HUES64 (cell line): ENCODE measurements around the gene ZSWIM6.

Source experiments
- H3K27ac ChIP-seq: 2 replicates; pipeline ENCODE4 v1.7.0; 2013; ENCODE audit warnings: low read depth, low read length, inconsistent platforms
- H3K27me3 ChIP-seq: 2 replicates; pipeline ENCODE4 v1.6.1; 2013; ENCODE audit warnings: mild to moderate bottlenecking, low read length; ENCODE audit not compliant: insufficient read depth
- H3K36me3 ChIP-seq: 2 replicates; pipeline ENCODE4 v1.6.1; 2013; ENCODE audit warnings: mild to moderate bottlenecking, low read length; ENCODE audit not compliant: insufficient read depth
- H3K4me1 ChIP-seq: 2 replicates; pipeline ENCODE4 v1.6.1; 2013; ENCODE audit warnings: mild to moderate bottlenecking, low read length, moderate library complexity; ENCODE audit not compliant: insufficient read depth
- H3K4me3 ChIP-seq: 2 replicates; pipeline ENCODE4 v1.5.1; 2013; ENCODE audit warnings: mild to moderate bottlenecking, low read length, moderate library complexity
- H3K9ac ChIP-seq: 2 replicates; pipeline ENCODE4 v1.6.1; 2013; ENCODE audit warnings: mild to moderate bottlenecking, low read depth, low read length
- H3K9me3 ChIP-seq: 2 replicates; pipeline ENCODE4 v1.6.1; 2013; ENCODE audit warnings: low read depth, low read length; ENCODE audit not compliant: insufficient read depth
- WGBS: fragments of 150-250, 120-280 bp; methylation state at CpG from one replicate; pipeline ENCODE4 v1.1.7; 2013; ENCODE audit warnings: missing lambda C conversion rate; 5-methylcytosine and 5-hydroxymethylcytosine counted together

Gene ZSWIM6

GRCh38 chr5:61567337-61567736 is 235.3 kb downstream of the ZSWIM6 start:
- 92% methylated on average over 5 of the region's 5 CpGs for WGBS
- Histone ChIP-seq H3K27me3 (no peaks in the 10 kb centered on the region), H3K4me1 (no peaks in the 10 kb centered on the region), H3K36me3 (no peaks in the 10 kb centered on the region), H3K9me3 (no peaks in the 10 kb centered on the region), H3K27ac (no peak overlapping the region), H3K9ac (no peak overlapping the region), H3K4me3 (no peak overlapping the region)

GRCh38 chr5:61569353-61569752 is 237.3 kb downstream of the ZSWIM6 start:
- Histone ChIP-seq H3K27ac (no peak overlapping the region), H3K9ac (no peak overlapping the region), H3K27me3 (no peaks in the 10 kb centered on the region), H3K4me3 (no peak overlapping the region), H3K36me3 (no peaks in the 10 kb centered on the region), H3K4me1 (no peaks in the 10 kb centered on the region), H3K9me3 (no peaks in the 10 kb centered on the region)
- WGBS = 93% methylated on average over 8 of the region's 8 CpGs

- WGBS = 97% methylated on average over 5 of the region's 5 CpGs
- H3K4me3 ChIP-seq = no peak overlapping the region
- H3K9ac ChIP-seq = no peak overlapping the region
- H3K36me3 ChIP-seq = no peaks in the 10 kb centered on the region
- H3K27ac ChIP-seq = no peak overlapping the region
- no peaks in the 10 kb centered on the region for H3K9me3 ChIP-seq
- H3K27me3 ChIP-seq = no peaks in the 10 kb centered on the region
- H3K4me1 ChIP-seq = no peaks in the 10 kb centered on the region
These were observed 238.7 kb downstream of the ZSWIM6 start for GRCh38 chr5:61570767-61571166.

- Histone ChIP-seq H3K4me1 (no peaks in the 10 kb centered on the region), H3K9me3 (no peaks in the 10 kb centered on the region), H3K36me3 (no peaks in the 10 kb centered on the region), H3K27ac (no peak overlapping the region), H3K27me3 (no peaks in the 10 kb centered on the region), H3K9ac (no peak overlapping the region), H3K4me3 (no peak overlapping the region)
- WGBS = 91% methylated on average over 5 of the region's 5 CpGs
These were observed 240.9 kb downstream of the ZSWIM6 start for GRCh38 chr5:61572959-61573358.

GRCh38 chr5:61575103-61575502 is 243.0 kb downstream of the ZSWIM6 start:
- WGBS = 91% methylated on average over 4 of the region's 4 CpGs
- H3K9me3 ChIP-seq = no peaks in the 10 kb centered on the region
- no peak overlapping the region for H3K4me3 ChIP-seq
- no peak overlapping the region for H3K27ac ChIP-seq
- H3K4me1 ChIP-seq = no peaks in the 10 kb centered on the region
- H3K27me3 ChIP-seq = no peaks in the 10 kb centered on the region
- no peaks in the 10 kb centered on the region for H3K36me3 ChIP-seq
- H3K9ac ChIP-seq = no peak overlapping the region

GRCh38 chr5:61575581-61575980 is 243.5 kb downstream of the ZSWIM6 start:
- H3K27ac ChIP-seq = no peak overlapping the region
- H3K4me1 ChIP-seq = no peaks in the 10 kb centered on the region
- H3K9me3 ChIP-seq = no peaks in the 10 kb centered on the region
- H3K4me3 ChIP-seq = no peak overlapping the region
- H3K27me3 ChIP-seq = no peaks in the 10 kb centered on the region
- 92% methylated on average over 6 of the region's 6 CpGs for WGBS
- no peaks in the 10 kb centered on the region for H3K36me3 ChIP-seq
- no peak overlapping the region for H3K9ac ChIP-seq

DNA sequence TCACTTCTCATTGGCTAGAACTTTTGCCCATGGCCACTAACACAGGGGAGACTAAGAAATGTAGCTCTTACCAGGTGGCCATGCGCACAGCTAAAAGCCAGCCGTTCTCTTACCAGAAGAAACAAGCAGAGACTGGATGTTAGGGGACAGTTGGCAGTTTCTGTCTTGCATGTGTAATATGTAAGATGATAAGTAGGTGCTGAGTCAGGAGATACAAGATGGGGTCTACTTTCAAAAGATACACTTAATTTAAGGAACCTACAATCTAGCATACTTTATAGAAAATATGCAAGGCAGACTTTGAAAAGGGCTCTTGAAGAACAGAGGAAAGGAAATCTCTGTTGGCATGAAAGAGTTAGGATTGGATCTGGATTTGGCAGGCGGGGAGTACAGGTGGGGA is 244.5 kb downstream of the ZSWIM6 start:
- WGBS = 93% methylated on average over 3 of the region's 3 CpGs
- no peak overlapping the region for H3K9ac ChIP-seq
- no peak overlapping the region for H3K27ac ChIP-seq
- no peaks in the 10 kb centered on the region for H3K4me1 ChIP-seq
- no peak overlapping the region for H3K4me3 ChIP-seq
- H3K27me3 ChIP-seq = no peaks in the 10 kb centered on the region
- H3K9me3 ChIP-seq = no peaks in the 10 kb centered on the region
- H3K36me3 ChIP-seq = no peaks in the 10 kb centered on the region

GRCh38 chr5:61578858-61579503 is 246.9 kb downstream of the ZSWIM6 start:
- WGBS = 100% methylated on average over 1 of the region's 1 CpG
- Histone ChIP-seq H3K4me1 (no peaks in the 10 kb centered on the region), H3K36me3 (no peaks in the 10 kb centered on the region), H3K9ac (no peak overlapping the region), H3K4me3 (no peak overlapping the region), H3K27ac (no peak overlapping the region), H3K9me3 (no peaks in the 10 kb centered on the region), H3K27me3 (no peaks in the 10 kb centered on the region)

- Histone ChIP-seq H3K9ac (no peak overlapping the region), H3K4me1 (no peaks in the 10 kb centered on the region), H3K27me3 (no peaks in the 10 kb centered on the region), H3K4me3 (no peak overlapping the region), H3K27ac (no peak overlapping the region), H3K36me3 (no peaks in the 10 kb centered on the region), H3K9me3 (no peaks in the 10 kb centered on the region)
- WGBS = 0% methylated on average over 1 of the region's 2 CpGs
These were observed 250.3 kb downstream of the ZSWIM6 start for GRCh38 chr5:61582205-61582820.

DNA sequence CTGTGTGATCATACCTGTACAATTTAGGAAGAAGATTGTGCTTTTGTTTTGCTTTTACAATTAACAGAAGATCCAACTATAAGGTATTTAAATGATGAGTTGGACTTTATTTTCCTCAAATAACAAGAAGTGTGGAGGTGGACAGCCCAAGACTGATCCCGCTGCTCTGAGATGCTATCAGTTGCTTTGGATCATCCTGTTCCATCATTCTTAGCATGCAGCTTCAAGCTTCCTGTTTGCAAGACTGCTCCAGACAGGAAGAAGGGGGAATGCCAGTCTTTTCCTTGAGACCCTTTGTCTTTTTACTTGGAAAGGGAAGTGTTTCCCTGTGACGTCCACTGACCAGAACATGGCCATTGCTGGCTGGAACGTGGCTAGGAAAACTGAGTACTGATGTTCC is 250.8 kb downstream of the ZSWIM6 start:
- no peaks in the 10 kb centered on the region for H3K36me3 ChIP-seq

DNA sequence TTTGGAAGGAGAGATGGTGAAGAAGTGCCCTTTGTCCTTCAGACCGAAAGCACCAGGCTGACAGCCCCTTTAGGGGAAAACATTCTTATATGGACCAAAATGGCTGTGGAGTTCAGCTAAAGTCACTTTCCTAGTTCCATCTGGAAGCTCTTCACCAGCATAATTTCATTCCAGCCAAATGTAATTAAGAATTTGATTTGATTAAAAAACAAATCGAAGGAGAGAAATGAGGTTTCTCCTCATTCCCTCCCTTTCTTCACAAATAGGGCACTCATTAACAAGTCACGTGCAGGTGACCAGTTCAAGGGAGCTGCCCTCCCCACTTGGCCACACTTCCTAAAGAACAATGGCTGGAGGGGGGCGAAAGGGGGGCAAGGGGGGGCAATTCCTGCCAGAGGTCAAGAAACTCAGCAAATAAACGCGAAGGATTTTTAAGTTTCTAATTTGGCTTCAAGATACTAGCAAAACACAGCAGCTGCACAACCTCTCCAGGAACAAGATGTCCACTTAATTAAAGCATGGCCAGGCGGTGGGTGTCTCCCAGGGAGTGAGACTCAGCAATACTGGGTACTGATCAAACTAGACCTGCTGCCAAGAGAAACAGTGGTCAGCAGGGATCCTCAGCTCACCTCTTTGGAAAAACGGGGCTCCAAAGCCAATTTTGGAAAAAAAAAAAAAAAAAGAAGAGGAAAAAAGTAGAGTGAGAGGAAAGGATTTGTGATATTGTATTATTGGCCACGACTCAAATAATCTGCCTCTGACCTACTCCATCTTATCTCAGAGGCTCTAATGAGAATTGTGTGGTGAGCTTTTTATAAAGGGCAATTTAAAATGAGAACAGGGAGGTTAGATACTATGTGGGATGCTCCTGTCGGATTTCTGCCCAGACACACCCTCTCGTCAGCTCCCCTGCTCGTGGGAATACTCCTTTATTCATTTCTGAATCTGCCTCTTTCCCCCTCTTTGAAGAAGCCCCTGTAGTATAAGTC is 254.3 kb downstream of the ZSWIM6 start:
- WGBS = 95% methylated on average over 11 of the region's 12 CpGs
- H3K27me3 ChIP-seq = no peaks in the 10 kb centered on the region
- H3K36me3 ChIP-seq = no peaks in the 10 kb centered on the region
- H3K4me3 ChIP-seq = no peak overlapping the region
- no peaks in the 10 kb centered on the region for H3K9me3 ChIP-seq
- no peak overlapping the region for H3K27ac ChIP-seq
- H3K4me1 ChIP-seq = no peaks in the 10 kb centered on the region
- H3K9ac ChIP-seq = no peak overlapping the region

More for the DNA sequence above, 250.8 kb downstream of the ZSWIM6 start:
- Histone ChIP-seq H3K27me3 (no peaks in the 10 kb centered on the region), H3K9me3 (no peaks in the 10 kb centered on the region), H3K9ac (no peak overlapping the region), H3K4me1 (no peaks in the 10 kb centered on the region), H3K4me3 (no peak overlapping the region), H3K27ac (no peak overlapping the region)
- 87% methylated on average over 3 of the region's 3 CpGs for whole genome bisulfite sequencing
